Central memory CD8-positive, alpha-beta T cell (primary cell): ENCODE data around the gene KAT2A.
"Not testable (repeated sequence)": the region's sequence is repeated elsewhere in the genome, so short reads cannot be mapped to it uniquely, and the experiment has no call there.

Experiments
- ATAC-seq: fragments of 150-1000 bp; cut with Tn5 transposase; replicated peaks from 2 replicates; pipeline ENCODE4 v1.10.0; 2022; ENCODE audit warnings: mild to moderate bottlenecking, moderate FRiP score, moderate number of reproducible peaks; ENCODE audit not compliant: poor library complexity, severe bottlenecking; ENCODE audit errors: extremely low read depth
- DNase-seq, 2 donors: peaks; one replicate each; pipeline ENCODE4 v3.0.0; 2021; ENCODE audit warnings: low spot score in 2 of 2
- H3K27ac Mint-ChIP-seq: one replicate; pipeline ENCODE4 v1.8.0; 2022; ENCODE audit warnings: low read depth, mild to moderate bottlenecking, moderate library complexity, mixed read lengths
- H3K27me3 Mint-ChIP-seq: one replicate; pipeline ENCODE4 v1.8.0; 2022; ENCODE audit warnings: mixed read lengths
- H3K36me3 Mint-ChIP-seq: one replicate; pipeline ENCODE4 v1.8.0; 2022; ENCODE audit warnings: mild to moderate bottlenecking, moderate library complexity, mixed read lengths; ENCODE audit not compliant: insufficient read depth
- H3K4me1 Mint-ChIP-seq: one replicate; pipeline ENCODE4 v1.8.0; 2022; ENCODE audit warnings: mixed read lengths
- H3K4me3 Mint-ChIP-seq: one replicate; pipeline ENCODE4 v1.8.0; 2022; ENCODE audit warnings: mild to moderate bottlenecking, moderate library complexity, mixed read lengths
- H3K9me3 Mint-ChIP-seq: one replicate; pipeline ENCODE4 v1.8.0; 2022; ENCODE audit warnings: mixed read lengths

The KAT2A gene

DNA sequence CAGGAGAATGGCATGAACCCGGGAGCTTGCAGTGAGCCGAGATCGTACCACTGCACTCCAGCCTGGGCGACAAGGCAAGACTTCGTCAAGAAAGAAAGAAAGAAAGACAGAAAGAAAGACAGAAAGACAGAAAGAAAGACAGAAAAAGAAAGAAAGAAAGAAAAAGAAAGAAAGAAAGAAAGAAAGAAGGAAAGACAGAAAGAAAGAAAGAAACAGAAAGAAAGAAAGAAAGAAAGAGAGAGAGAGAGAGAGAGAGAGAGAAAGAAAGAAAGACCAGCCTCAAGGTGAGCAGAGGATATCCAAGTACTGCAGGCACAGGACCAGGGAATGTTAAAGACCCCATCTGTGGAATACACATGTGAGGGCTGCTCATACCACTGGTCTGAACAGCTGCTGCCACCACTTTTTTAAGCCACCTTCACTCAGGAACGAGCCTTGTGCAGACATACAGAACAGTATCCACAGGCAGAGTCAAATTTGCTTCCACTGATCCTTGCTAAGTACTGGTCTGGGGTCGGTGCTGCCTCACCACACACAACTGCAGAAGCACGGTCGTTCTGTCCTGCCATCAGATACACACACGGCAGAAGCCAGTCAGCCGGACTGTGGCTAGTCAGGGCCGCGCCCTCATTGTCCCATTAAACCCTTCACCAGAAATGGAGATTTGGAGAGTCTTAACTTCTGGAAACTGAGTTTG, 25.9 kb upstream of the KAT2A start:
- Mint-ChIP-seq H3K4me1 (peaks cover 44% of the 10 kb centered on the region), H3K4me3 (no peak overlapping the region), H3K36me3 (peaks cover 34% of the 10 kb centered on the region)

DNA sequence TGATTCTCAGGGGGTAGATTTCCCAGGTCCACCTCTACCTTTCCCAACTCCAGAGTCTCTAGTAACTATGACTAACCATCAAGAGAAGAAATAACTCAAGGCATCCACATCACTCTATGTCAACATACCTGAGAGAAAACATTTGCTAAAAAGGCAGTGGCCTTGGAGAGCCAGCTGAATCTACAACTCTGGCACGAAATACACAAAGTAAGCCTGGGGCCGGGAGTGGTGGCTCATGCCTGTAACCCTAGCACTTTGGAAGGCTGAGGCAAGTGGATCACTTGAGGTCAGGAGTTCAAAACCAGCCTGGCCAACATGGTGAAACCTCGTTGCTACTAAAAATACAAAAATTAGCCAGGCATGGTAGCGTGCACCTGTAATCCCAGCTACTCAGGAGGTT, 22.0 kb upstream of the KAT2A start:
- H3K4me3 Mint-ChIP-seq, H3K9me3 Mint-ChIP-seq, H3K27me3 Mint-ChIP-seq, H3K27ac Mint-ChIP-seq, ATAC-seq, DNase-seq: not testable (repeated sequence)
- Mint-ChIP-seq H3K4me1 (peaks cover 49% of the 10 kb centered on the region), H3K36me3 (peaks cover 38% of the 10 kb centered on the region)

More for the DNA sequence above, 25.9 kb upstream of the KAT2A start:
- H3K27ac Mint-ChIP-seq, result peak overlapping the region; percentile 60
- no peak for ATAC-seq
- H3K27me3 Mint-ChIP-seq, result no peaks in the 10 kb centered on the region
- no peaks in the 10 kb centered on the region for H3K9me3 Mint-ChIP-seq
- DNase-seq, result no peak

DNA sequence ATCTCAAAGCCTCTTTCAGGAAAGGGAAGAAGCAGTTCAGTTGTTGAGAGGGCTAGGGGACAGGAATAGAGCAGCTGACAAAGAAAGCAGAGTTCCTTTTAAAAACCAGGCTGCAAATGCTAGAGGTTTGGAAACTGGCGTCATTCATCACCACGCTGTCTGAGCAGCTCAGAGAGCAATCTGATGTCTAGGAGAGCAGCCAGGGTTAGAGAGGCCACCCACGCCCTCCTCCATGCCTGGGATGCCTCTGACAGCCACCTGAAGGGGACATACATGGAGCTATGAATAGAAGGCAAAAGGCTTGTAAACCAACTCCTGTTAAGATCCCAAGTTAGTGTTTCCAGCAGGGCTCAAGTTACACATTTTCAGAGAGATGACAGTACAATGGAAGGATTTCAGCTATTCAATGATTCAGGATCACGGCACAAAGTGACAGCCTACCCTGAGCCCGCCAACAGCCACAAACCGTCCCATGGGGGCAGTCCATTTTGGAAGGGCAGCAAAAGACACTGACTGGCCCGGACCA, 21.3 kb upstream of the KAT2A start:
- Mint-ChIP-seq H3K4me3 (no peak overlapping the region), H3K4me1 (peaks cover 48% of the 10 kb centered on the region), H3K36me3 (peaks cover 39% of the 10 kb centered on the region), H3K27me3 (no peaks in the 10 kb centered on the region), H3K27ac (no peak overlapping the region), H3K9me3 (no peaks in the 10 kb centered on the region)
- ATAC-seq (no peak), DNase-seq (no peak)

DNA sequence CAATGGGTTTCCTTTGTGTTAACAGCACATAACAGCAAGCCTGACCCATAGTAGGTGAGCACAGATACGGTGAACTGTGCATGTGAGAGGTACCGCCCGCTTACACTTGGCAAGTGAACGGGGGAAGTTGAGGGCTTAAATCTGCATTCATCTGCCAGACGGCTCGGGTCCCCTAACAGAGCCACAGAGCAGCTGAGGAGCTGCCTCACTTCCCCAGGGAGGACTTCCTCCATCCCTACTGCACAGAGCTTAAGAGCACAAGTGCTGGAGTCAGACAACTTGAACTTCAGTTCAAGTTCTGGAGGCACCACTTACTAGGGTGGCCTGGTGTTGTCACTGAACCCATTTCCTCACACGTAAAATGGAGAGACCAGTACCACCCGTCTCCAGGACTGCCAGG, 20.2 kb upstream of the KAT2A start:
- Mint-ChIP-seq H3K4me1 (peaks cover 44% of the 10 kb centered on the region), H3K36me3 (peaks cover 44% of the 10 kb centered on the region)

DNA sequence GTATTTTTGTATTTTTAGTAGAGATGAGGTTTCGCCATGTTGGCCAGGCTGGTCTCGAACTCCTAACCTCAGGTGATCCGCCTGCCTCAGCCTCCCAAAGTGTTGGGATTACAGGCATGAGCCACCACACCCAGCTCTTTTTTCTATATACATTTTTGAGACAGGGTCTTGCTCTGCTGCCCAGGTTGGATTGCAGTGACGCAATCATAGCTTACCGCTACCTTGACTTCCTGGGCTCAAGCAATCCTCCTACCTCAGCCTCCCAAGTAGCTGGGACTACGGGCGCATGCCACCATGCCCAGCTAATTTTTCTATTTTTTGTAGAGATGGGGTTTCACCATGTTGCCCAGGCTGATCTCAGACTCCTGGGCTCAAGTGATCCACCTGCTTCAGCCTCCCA, 19.5 kb upstream of the KAT2A start:
- not testable (repeated sequence) for H3K4me3 Mint-ChIP-seq, ATAC-seq, H3K27ac Mint-ChIP-seq, H3K27me3 Mint-ChIP-seq, H3K9me3 Mint-ChIP-seq, DNase-seq
- Mint-ChIP-seq H3K4me1 (peaks cover 50% of the 10 kb centered on the region), H3K36me3 (peaks cover 44% of the 10 kb centered on the region)

More for the DNA sequence above, 20.2 kb upstream of the KAT2A start:
- Mint-ChIP-seq H3K27me3 (no peaks in the 10 kb centered on the region), H3K27ac (no peak overlapping the region), H3K4me3 (no peak overlapping the region), H3K9me3 (no peaks in the 10 kb centered on the region)
- DNase-seq (no peak), ATAC-seq (no peak)

DNA sequence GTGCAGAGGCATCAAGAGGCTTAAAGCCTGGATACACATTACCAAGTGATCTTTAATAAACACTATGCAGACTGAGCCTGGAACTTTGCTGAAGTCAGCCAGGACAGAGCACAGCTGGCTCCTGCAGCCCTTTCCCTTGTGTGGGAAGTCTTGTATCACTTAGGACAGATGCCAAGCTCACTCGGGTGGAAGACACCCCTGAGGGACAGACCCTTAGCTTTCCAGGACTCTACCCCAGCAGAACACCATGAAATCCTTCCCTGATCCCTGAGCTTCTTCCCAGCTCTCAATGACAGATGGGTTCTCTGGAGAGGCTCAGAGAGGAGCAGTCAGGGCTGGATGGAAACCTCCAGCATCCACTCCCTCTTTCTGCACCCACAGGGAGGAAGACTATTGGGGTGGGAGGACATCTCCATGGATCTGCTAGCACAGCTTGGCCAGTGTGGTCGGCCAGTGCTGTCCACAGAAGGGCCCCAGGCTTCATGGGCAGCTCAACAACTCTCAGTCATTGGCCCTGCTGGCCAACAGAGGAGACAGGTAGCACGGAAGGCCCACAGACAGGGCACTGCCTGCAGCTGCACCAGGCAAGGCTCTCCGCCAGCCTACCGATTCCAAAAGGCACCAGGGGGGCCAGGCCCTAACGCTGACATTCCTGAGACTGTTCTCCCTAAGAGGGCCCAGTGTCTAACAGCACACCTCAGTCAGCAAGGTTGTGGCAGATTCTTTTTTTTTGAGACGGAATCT, 17.8 kb upstream of the KAT2A start:
- no peak for DNase-seq
- peaks cover 38% of the 10 kb centered on the region for H3K36me3 Mint-ChIP-seq
- H3K27me3 Mint-ChIP-seq, result no peaks in the 10 kb centered on the region
- H3K9me3 Mint-ChIP-seq, result no peaks in the 10 kb centered on the region
- H3K4me1 Mint-ChIP-seq, result peaks cover 55% of the 10 kb centered on the region
- H3K27ac Mint-ChIP-seq, result no peak overlapping the region
- H3K4me3 Mint-ChIP-seq, result no peak overlapping the region
- ATAC-seq, result no peak

DNA sequence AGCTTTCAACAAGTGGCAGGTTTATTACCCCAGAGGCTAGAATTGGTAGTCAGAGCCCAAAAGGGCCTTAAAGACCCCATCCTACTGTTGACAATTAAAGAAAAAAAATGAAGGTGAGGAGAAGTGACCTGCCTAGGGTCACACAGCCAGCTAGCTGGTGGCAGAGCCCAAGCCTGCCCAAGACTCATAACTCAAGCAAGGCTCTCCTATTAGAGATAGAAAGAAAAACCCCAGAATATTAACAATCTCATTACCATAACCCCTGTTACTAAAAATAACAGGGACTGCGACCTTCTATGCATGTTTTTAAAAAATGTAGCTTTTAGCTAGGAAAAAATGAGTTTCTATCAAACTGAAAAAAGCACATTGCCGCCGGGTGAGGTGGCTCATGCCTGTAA, 15.5 kb upstream of the KAT2A start:
- Mint-ChIP-seq H3K27ac (peak overlapping the region; percentile 51), H3K4me3 (no peak overlapping the region), H3K27me3 (no peaks in the 10 kb centered on the region), H3K4me1 (peaks cover 57% of the 10 kb centered on the region), H3K36me3 (peaks cover 30% of the 10 kb centered on the region), H3K9me3 (no peaks in the 10 kb centered on the region)
- DNase-seq (no peak), ATAC-seq (no peak)

DNA sequence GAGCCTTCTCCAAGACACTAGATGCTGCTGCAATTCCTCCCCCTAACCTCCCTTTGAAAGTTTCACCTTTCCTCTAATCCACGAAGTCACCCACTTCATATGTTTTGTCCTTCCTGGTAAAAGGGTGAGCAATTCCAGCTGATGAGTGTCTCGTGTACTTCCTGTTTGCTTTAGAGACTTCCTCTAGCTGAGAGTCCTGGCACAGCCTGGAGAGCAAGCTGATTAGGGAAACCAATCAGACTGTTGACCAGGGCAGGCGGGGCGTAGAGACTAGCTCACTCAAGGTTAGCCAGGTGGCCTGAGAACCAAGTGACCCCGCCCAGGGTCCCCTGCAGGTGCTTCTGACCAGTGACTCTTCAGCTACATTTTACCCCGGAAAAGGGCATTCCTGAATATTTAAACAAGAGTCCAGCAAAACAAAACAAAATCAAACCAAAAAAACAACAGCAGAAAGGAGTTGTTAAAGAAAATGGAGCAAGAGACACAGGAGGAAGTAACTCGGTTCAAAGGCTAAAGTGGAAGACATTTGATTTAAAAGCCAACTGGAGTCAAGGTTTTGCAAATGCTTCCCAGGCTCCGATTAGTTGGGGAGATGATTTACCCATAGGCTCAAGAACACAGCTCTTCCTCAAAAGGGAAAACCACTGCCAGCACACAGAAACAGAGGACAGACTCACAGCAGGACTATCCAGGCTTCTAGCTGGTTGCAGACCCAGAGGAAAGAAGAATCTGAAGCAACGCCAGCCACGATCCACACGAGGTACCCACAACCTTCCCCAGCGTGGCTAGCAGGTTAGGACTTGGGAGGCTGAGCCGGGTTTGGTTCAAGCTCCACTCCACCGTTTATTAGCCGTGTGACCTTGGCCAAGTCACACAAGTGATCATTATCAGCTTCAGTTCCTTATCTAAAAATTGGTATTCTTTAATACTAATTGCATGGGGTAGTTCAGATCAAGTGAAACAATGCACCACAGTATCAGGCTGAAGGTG, 14.8 kb upstream of the KAT2A start:
- H3K36me3 Mint-ChIP-seq, result peaks cover 32% of the 10 kb centered on the region
- H3K9me3 Mint-ChIP-seq, result no peaks in the 10 kb centered on the region
- H3K4me3 Mint-ChIP-seq, result no peak overlapping the region
- no peak for DNase-seq
- H3K27me3 Mint-ChIP-seq, result no peaks in the 10 kb centered on the region
- H3K4me1 Mint-ChIP-seq, result peaks cover 57% of the 10 kb centered on the region
- no peak for ATAC-seq
- peak overlapping the region; percentile 51 for H3K27ac Mint-ChIP-seq

DNA sequence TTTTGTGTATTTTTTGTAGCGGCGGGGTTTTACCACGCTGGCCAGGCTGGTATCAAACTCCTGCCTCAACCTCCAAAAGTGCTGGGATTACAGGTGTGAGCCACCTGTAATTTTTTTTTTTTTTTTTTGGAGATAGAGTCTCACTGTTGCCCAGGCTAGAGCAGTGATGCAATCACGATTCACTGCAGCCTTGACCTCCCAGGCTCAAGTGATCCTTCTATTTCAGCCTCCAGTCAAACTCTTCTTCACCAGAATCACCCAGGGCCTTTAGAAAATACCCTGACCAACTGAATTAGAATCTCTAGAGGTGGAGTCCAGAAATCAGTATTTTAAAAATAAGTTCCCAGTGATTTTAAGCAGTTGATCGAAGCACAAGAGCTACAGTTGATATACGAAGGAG, 14.0 kb upstream of the KAT2A start:
- Mint-ChIP-seq H3K27me3 (no peaks in the 10 kb centered on the region), H3K4me3 (no peak overlapping the region), H3K9me3 (no peaks in the 10 kb centered on the region), H3K4me1 (peaks cover 60% of the 10 kb centered on the region), H3K36me3 (peaks cover 36% of the 10 kb centered on the region), H3K27ac (no peak overlapping the region)
- ATAC-seq (no peak), DNase-seq (no peak)

DNA sequence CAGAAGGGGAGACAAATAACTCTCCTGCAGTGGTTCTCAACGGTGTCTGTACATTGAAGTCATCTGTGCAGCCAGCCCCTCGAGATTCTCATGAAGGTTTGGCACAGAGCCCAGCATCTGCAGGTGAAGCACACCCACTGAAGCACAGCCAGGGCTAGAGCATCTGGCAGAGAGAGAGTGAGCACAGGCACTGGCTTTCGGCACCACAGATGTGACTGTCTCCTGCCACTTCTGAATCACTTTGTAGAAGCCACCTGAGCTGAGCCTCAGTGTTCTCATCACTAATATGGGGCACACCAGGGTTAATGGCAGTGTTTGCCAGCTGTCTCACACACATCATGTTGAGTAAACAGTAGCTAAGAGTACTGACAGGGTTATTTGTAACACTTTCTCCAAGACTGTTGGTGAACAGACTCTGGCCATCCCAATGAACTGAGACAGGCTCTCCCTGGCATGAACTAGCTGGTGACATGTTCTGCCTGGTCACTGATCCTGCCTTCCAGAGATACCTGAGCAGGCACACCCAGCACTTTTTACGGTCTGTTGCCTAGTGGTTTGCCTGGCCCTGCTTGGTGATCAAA, 12.4 kb upstream of the KAT2A start:
- DNase-seq, result no peak
- Mint-ChIP-seq H3K27me3 (no peaks in the 10 kb centered on the region), H3K36me3 (peaks cover 40% of the 10 kb centered on the region), H3K4me3 (no peak overlapping the region), H3K27ac (no peak overlapping the region), H3K9me3 (no peaks in the 10 kb centered on the region), H3K4me1 (peaks cover 53% of the 10 kb centered on the region)
- ATAC-seq, result peak; percentile 64

DNA sequence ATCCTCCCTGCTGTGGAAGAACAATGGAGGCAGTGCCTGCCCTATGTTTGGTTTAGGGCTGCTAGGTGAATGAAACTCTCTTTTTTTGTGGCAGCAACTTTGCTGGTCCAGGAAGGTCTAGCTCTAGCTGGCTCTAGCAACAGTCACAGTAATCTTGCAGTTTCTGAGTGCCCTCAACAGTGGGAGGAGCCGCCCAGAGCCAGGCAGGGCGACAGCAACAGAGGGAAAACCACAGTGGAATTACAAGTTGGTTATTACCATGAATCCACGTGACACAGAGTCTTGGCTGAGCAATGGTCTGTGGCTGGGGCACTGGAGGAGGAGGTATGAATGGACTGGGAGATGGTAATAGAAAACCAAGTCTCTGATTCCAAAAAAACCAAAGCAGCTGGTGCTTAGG, 11.8 kb upstream of the KAT2A start:
- ATAC-seq (peak; percentile 24), DNase-seq (no peak)
- no peaks in the 10 kb centered on the region for H3K27me3 Mint-ChIP-seq
- H3K4me1 Mint-ChIP-seq, result peaks cover 47% of the 10 kb centered on the region
- no peaks in the 10 kb centered on the region for H3K9me3 Mint-ChIP-seq
- H3K27ac Mint-ChIP-seq, result peak overlapping the region; percentile 39
- peaks cover 43% of the 10 kb centered on the region for H3K36me3 Mint-ChIP-seq
- no peak overlapping the region for H3K4me3 Mint-ChIP-seq

DNA sequence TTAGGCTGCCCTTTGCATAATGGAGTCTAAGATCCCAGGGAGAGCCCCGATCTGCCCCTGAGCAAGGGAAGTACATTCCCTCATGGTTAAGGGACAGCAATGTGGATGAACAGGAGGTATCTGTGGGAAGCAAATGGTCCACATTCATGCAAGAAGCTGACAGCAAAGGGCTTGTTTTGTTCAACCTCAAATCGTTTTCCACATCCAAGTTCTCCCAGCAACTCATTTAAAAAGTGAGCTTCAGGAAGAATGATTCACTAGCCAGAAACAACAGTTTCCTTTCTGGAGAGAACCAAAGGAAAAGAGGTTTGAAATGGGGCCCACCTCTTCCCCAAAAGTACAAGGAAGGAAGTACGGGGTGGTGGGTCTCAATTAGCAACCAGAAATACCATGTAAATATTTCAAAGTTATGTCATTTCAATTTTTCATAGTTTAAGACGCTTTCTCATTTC, 10.8 kb upstream of the KAT2A start:
- no peak overlapping the region for H3K27ac Mint-ChIP-seq
- no peak for ATAC-seq
- H3K9me3 Mint-ChIP-seq, result no peaks in the 10 kb centered on the region
- no peak for DNase-seq
- peaks cover 44% of the 10 kb centered on the region for H3K4me1 Mint-ChIP-seq
- peaks cover 46% of the 10 kb centered on the region for H3K36me3 Mint-ChIP-seq
- H3K27me3 Mint-ChIP-seq, result no peaks in the 10 kb centered on the region
- no peak overlapping the region for H3K4me3 Mint-ChIP-seq
